Neural cell (in vitro differentiated cells): Measurements from ENCODE around the gene ETV3L. TPM values are rescaled to one million over a fixed set of nuclear protein-coding genes. Genes with fewer than 3 reads are reported as not detected.
A peak's percentile ranks its signal among the peaks of the same experiment; 100 is the strongest.

Source experiments
- H2AFZ ChIP-seq: fragments of 200-600, 300-800 bp; sonication (generic), shearing (Covaris generic); 2 replicates; pipeline ENCODE4 v1.6.0; 2014; ENCODE audit warnings: low read depth, mild to moderate bottlenecking, antibody characterized with exemption, low read length, moderate library complexity
- H3F3A ChIP-seq: fragments of 200-600 bp; shearing (Covaris generic); 2 replicates; pipeline ENCODE4 v1.6.1; 2016; ENCODE audit warnings: mild to moderate bottlenecking, moderate library complexity, mixed read lengths, antibody characterized with exemption, low read length; ENCODE audit not compliant: insufficient read depth, poor library complexity, severe bottlenecking
- H3K27ac ChIP-seq: fragments of 200-600, 300-800 bp; sonication (generic), shearing (Covaris generic); 2 replicates; pipeline ENCODE4 v1.5.1; 2014; ENCODE audit warnings: mild to moderate bottlenecking, low read length, moderate library complexity
- H3K27me3 ChIP-seq: fragments of 300-800, 200-600 bp; sonication (generic), shearing (Covaris generic); 2 replicates; pipeline ENCODE4 v1.6.0; 2014; ENCODE audit warnings: mild to moderate bottlenecking, low read depth, low read length, moderate library complexity; ENCODE audit not compliant: insufficient read depth
- H3K36me3 ChIP-seq: fragments of 300-800, 200-600 bp; sonication (generic), shearing (Covaris generic); 2 replicates; pipeline ENCODE4 v1.5.1; 2014; ENCODE audit warnings: mild to moderate bottlenecking, antibody characterized with exemption, low read length, moderate library complexity; ENCODE audit not compliant: insufficient read depth
- H3K4me2 ChIP-seq: fragments of 300-800, 200-600 bp; sonication (generic), shearing (Covaris generic); 2 replicates; pipeline ENCODE4 v1.6.0; 2014; ENCODE audit warnings: mild to moderate bottlenecking, low read length
- H3K4me3 ChIP-seq: fragments of 300-800, 200-600 bp; sonication (generic), shearing (Covaris generic); 2 replicates; pipeline ENCODE4 v1.5.1; 2014; ENCODE audit warnings: mild to moderate bottlenecking, low read length, moderate library complexity
- H3K79me2 ChIP-seq: fragments of 200-600 bp; shearing (Covaris generic); replicated peaks from 2 replicates; pipeline ENCODE4 v1.6.0; 2014; ENCODE audit warnings: mild to moderate bottlenecking, low read length, moderate library complexity; ENCODE audit not compliant: insufficient read depth
- H3K9ac ChIP-seq: fragments of 300-800, 200-600 bp; sonication (generic), shearing (Covaris generic); 2 replicates; pipeline ENCODE4 v1.6.1; 2016; ENCODE audit warnings: mild to moderate bottlenecking, low read length, mixed read lengths
- H3K9me2 ChIP-seq: fragments of 200-600 bp; shearing (Covaris generic); 2 replicates; pipeline ENCODE4 v1.6.1; 2016; ENCODE audit warnings: mild to moderate bottlenecking, low read length, mixed read lengths; ENCODE audit not compliant: insufficient read depth
- H3K9me3 ChIP-seq: fragments of 200-600, 300-800 bp; sonication (generic), shearing (Covaris generic); 2 replicates; pipeline ENCODE4 v1.6.1; 2016; ENCODE audit warnings: mild to moderate bottlenecking, mixed run types, low read length, moderate library complexity, mixed read lengths
- H4K20me1 ChIP-seq: fragments of 200-600 bp; shearing (Covaris generic); 2 replicates; pipeline ENCODE4 v1.6.1; 2016; ENCODE audit warnings: mild to moderate bottlenecking, mixed run types; ENCODE audit not compliant: insufficient read depth
- EP300 ChIP-seq: fragments of 450-650 bp; conservative IDR thresholded peaks from 2 replicates; pipeline ENCODE4 v1.6.1; 2014; ENCODE audit warnings: antibody characterized with exemption, mild to moderate bottlenecking, moderate library complexity; ENCODE audit not compliant: poor library complexity, severe bottlenecking
- EZH2 ChIP-seq: fragments of 200-600, 300-800 bp; shearing (Covaris generic), sonication (generic); IDR thresholded peaks from 2 replicates; pipeline ENCODE4 v1.6.1; 2014; ENCODE audit warnings: antibody characterized with exemption, low read length, borderline replicate concordance, mild to moderate bottlenecking; ENCODE audit not compliant: insufficient read depth, poor library complexity, severe bottlenecking
- MXI1 ChIP-seq: fragments of 450-650 bp; conservative IDR thresholded peaks from 2 replicates; pipeline ENCODE4 v1.6.1; 2014; ENCODE audit warnings: antibody characterized with exemption, mild to moderate bottlenecking; ENCODE audit not compliant: poor library complexity, severe bottlenecking
- POLR2AphosphoS5 ChIP-seq: IDR thresholded peaks from 2 replicates; pipeline ENCODE4 v1.6.1; 2012
- RAD21 ChIP-seq: fragments of 450-650 bp; conservative IDR thresholded peaks from 2 replicates; pipeline ENCODE4 v1.6.1; 2014; ENCODE audit warnings: antibody characterized with exemption, mild to moderate bottlenecking, moderate library complexity
- SMC3 ChIP-seq: fragments of 450-650 bp; conservative IDR thresholded peaks from 2 replicates; pipeline ENCODE4 v1.6.1; 2014; ENCODE audit warnings: antibody characterized with exemption, mild to moderate bottlenecking, moderate library complexity; ENCODE audit not compliant: poor library complexity
- TAF1 ChIP-seq: IDR thresholded peaks from 2 replicates; pipeline ENCODE4 v1.6.1; 2012; ENCODE audit warnings: low read depth
- polyA plus RNA-seq: library from polyadenylated mRNA; depleted of rRNA; stranded (reverse); fragments of >200 nt; gene quantifications from 2 replicates; pipeline ENCODE4 v1.2.3, GENCODE V29; 2014
- TF ChIP-seq, protein P1 (sequence below): IDR thresholded peaks from 2 replicates; pipeline ENCODE4 v1.6.1; 2012; ENCODE audit warnings: borderline replicate concordance
- TF ChIP-seq, protein P2 (sequence below): fragments of 450-650 bp; IDR thresholded peaks from 2 replicates; pipeline ENCODE4 v1.5.1; 2014; ENCODE audit warnings: antibody characterized with exemption, mild to moderate bottlenecking, moderate library complexity; ENCODE audit not compliant: poor library complexity, severe bottlenecking

ETV3L gene
- polyA plus RNA-seq, 1 donor from 2014 or later, result not detected

DNA sequence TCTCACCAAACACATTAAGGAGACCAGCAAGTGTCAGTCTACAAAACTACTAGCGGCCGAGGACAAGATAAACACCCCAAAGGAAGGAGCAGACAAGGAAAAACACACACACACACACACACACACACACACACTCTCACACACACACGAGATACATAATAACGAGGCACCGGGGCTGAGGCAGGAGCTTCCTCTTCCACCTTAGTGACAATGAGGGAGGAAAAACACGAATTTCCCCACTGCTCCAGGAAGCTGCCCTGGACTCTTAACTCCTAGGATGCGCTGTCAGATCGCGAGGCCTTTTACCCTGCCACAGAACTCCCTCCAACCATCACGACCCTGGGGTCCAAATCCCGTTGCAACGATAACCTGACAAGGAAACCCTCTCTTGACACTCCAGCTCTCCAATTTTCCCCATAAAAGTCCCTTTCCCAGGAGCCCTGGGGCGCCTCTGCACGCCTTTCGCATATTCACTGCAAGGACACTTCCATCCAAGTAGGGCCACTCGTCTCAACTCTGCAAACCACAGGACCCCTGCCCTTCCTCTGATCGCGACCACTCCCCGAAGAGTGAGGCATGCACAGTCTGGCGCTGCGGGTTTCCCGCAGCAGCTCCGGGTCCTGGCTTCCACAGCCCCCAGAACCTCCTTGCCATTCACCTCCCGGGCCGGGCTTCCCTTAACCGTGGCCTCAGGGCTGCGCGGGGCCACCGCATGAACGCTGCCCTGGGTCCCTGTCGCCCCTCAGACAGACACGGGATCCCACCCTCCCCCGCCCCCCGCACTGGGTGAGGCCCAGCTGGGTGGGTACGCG, 38.0 kb upstream of the ETV3L start:
- Histone ChIP-seq H3K9ac (peak overlapping the region; percentile 95), H3K4me3 (peak overlapping the region; percentile 92), H3K4me2 (peak overlapping the region; percentile 99), H3K27me3 (no peaks in the 10 kb centered on the region), H3F3A (no peaks in the 10 kb centered on the region), H3K79me2 (peaks cover 17% of the 10 kb centered on the region), H4K20me1 (peaks cover 3% of the 10 kb centered on the region), H3K9me3 (no peaks in the 10 kb centered on the region), H3K9me2 (no peaks in the 10 kb centered on the region), H3K36me3 (peaks cover 4% of the 10 kb centered on the region), H3K27ac (peak overlapping the region; percentile 95), H2AFZ (no peak overlapping the region)
- TF ChIP-seq RAD21 (no peak), SMC3 (no peak), TAF1 (no peak), POLR2AphosphoS5 (no peak), EZH2 (no peak), MXI1 (no peak), EP300 (no peak)
- TF ChIP-seq, protein P1, sequence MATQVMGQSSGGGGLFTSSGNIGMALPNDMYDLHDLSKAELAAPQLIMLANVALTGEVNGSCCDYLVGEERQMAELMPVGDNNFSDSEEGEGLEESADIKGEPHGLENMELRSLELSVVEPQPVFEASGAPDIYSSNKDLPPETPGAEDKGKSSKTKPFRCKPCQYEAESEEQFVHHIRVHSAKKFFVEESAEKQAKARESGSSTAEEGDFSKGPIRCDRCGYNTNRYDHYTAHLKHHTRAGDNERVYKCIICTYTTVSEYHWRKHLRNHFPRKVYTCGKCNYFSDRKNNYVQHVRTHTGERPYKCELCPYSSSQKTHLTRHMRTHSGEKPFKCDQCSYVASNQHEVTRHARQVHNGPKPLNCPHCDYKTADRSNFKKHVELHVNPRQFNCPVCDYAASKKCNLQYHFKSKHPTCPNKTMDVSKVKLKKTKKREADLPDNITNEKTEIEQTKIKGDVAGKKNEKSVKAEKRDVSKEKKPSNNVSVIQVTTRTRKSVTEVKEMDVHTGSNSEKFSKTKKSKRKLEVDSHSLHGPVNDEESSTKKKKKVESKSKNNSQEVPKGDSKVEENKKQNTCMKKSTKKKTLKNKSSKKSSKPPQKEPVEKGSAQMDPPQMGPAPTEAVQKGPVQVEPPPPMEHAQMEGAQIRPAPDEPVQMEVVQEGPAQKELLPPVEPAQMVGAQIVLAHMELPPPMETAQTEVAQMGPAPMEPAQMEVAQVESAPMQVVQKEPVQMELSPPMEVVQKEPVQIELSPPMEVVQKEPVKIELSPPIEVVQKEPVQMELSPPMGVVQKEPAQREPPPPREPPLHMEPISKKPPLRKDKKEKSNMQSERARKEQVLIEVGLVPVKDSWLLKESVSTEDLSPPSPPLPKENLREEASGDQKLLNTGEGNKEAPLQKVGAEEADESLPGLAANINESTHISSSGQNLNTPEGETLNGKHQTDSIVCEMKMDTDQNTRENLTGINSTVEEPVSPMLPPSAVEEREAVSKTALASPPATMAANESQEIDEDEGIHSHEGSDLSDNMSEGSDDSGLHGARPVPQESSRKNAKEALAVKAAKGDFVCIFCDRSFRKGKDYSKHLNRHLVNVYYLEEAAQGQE, result no peak
- TF ChIP-seq, protein P2, sequence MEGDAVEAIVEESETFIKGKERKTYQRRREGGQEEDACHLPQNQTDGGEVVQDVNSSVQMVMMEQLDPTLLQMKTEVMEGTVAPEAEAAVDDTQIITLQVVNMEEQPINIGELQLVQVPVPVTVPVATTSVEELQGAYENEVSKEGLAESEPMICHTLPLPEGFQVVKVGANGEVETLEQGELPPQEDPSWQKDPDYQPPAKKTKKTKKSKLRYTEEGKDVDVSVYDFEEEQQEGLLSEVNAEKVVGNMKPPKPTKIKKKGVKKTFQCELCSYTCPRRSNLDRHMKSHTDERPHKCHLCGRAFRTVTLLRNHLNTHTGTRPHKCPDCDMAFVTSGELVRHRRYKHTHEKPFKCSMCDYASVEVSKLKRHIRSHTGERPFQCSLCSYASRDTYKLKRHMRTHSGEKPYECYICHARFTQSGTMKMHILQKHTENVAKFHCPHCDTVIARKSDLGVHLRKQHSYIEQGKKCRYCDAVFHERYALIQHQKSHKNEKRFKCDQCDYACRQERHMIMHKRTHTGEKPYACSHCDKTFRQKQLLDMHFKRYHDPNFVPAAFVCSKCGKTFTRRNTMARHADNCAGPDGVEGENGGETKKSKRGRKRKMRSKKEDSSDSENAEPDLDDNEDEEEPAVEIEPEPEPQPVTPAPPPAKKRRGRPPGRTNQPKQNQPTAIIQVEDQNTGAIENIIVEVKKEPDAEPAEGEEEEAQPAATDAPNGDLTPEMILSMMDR, result no peak

DNA sequence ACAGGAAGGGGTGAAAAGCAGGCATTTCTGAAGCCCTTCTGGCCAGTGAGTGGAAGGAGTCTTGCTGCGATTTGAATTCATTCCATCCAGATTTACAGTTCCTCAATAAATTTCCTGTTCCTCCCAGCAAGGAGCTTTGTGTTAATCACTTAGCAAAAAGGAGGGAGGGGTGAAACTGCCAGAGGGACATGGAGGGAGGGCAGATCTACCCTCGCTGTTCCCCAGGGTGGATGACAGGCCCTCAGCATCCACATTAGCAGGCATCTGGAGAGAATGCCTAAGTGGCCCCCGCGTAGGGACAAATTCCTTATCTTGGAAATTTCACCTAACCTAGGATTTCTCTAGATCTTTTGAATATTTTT, 37.4 kb upstream of the ETV3L start:
- Histone ChIP-seq H3K4me3 (peak overlapping the region; percentile 92), H3K36me3 (peaks cover 4% of the 10 kb centered on the region), H2AFZ (no peak overlapping the region), H4K20me1 (peaks cover 3% of the 10 kb centered on the region), H3K79me2 (peaks cover 17% of the 10 kb centered on the region), H3K27me3 (no peaks in the 10 kb centered on the region), H3K9me2 (no peaks in the 10 kb centered on the region), H3K9ac (peak overlapping the region; percentile 95), H3K9me3 (no peaks in the 10 kb centered on the region), H3K4me2 (peak overlapping the region; percentile 99), H3F3A (no peaks in the 10 kb centered on the region), H3K27ac (peak overlapping the region; percentile 95)
- TF ChIP-seq, protein P1, result no peak
- TF ChIP-seq POLR2AphosphoS5, result peak; percentile 7
